ENCODE measurements around the gene NOTCH1. TPM values are rescaled to one million over a fixed set of nuclear protein-coding genes. Genes with fewer than 3 reads are reported as not detected.

Gene NOTCH1
- total and polyA plus RNA-seq, 2 of the 8 experiments (the other 6 are each of a cell fraction or from before 2014, with no cell fraction given) = 6.9 to 55.6 TPM

GRCh38 chr9:136534366-136534765 is 11.5 kb downstream of the NOTCH1 start:
- POLR2A ChIA-PET (ENCODE audit: partially characterized antibody) = no interaction called here
- TF ChIP-seq TEAD4 (IDR thresholded peaks at IDR 0.05; ENCODE audit: low read depth, low read length) (no peak), TAF1 (IDR thresholded peaks at IDR 0.05; ENCODE audit: low read depth, low read length) (no peak), FOSL1 (IDR thresholded peaks at IDR 0.05; ENCODE audit: insufficient read depth, low read depth, low read length) (no peak), ATF3 (IDR thresholded peaks at IDR 0.05; ENCODE audit: insufficient read depth, low read depth, low read length) (no peak), SP1 (IDR thresholded peaks at IDR 0.05; ENCODE audit: low read depth, low read length) (no peak), SIX5 (IDR thresholded peaks at IDR 0.05; ENCODE audit: low read depth, low read length) (no peak), SIN3A (conservative IDR thresholded peaks at IDR 0.05 in 1 of 2, IDR thresholded peaks at IDR 0.05 in 1 of 2; ENCODE audit: low read depth in 1 of 2, low read length in 2 of 2) (no peak), CEBPB (IDR thresholded peaks at IDR 0.05; ENCODE audit: low read depth, low read length) (no peak), JUND (IDR thresholded peaks at IDR 0.05; ENCODE audit: low read length) (no peak), GTF2F1 (IDR thresholded peaks at IDR 0.05; ENCODE audit: borderline replicate concordance, low read depth, low read length) (no peak), SAP30 (IDR thresholded peaks at IDR 0.05; ENCODE audit: insufficient read depth, insufficient replicate concordance, low read length) (no peak), POU5F1 (IDR thresholded peaks at IDR 0.05; ENCODE audit: low read depth, low read length) (no peak), CREB1 (IDR thresholded peaks at IDR 0.05) (no peak), TBP (IDR thresholded peaks at IDR 0.05; ENCODE audit: low read depth, low read length) (no peak), CHD1 (IDR thresholded peaks at IDR 0.05; ENCODE audit: low read depth, low read length) (no peak)

More at GRCh38 chr9:136534366-136534765, 11.5 kb downstream of the NOTCH1 start:
- H3K36me3 ChIP-seq (ENCODE audit: control insufficient read depth in 2 of 4, insufficient read depth in 4 of 4, low read length in 3 of 4) = peaks cover 0 to 8% (median 1%) of the 10 kb centered on the region in 4 experiments; a peak in 3 of 8 replicates
- H4K91ac ChIP-seq (replicated peaks; ENCODE audit: insufficient read length, low read length) = no peak overlapping the region
- no peak overlapping the region for H3K14ac ChIP-seq (ENCODE audit: insufficient read length)
- FAIRE-seq = no peak
- no peak overlapping the region for H3K4me3 ChIP-seq (ENCODE audit: extremely low read depth in 1 of 4, insufficient read depth in 2 of 4, low read depth in 3 of 4, low read length in 4 of 4)
- H3K4me2 ChIP-seq (ENCODE audit: insufficient read depth in 1 of 2, low read depth in 2 of 2, low read length in 2 of 2) = no peak overlapping the region
- H3K9ac ChIP-seq (replicated peaks in 1 of 4; ENCODE audit: extremely low read depth in 1 of 4, low read depth in 3 of 4, low read length in 3 of 4) = no peak overlapping the region
- H3K27me3 ChIP-seq (replicated peaks in 1 of 4; ENCODE audit: control insufficient read depth in 3 of 4, extremely low read depth in 1 of 4, insufficient read depth in 3 of 4, low read length in 3 of 4) = no peaks in the 10 kb centered on the region
- H3K27ac ChIP-seq (ENCODE audit: low read depth, low read length) = no peak overlapping the region
- no peak overlapping the region for H2AK5ac ChIP-seq (ENCODE audit: low read depth, low read length)
- H2AFZ ChIP-seq (ENCODE audit: low read length) = no peak overlapping the region
- no peak overlapping the region for H3K4ac ChIP-seq (replicated peaks; ENCODE audit: insufficient read length, low read depth, low read length)
- H3K9me3 ChIP-seq (ENCODE audit: insufficient read depth in 2 of 2, low read depth in 1 of 2, low read length in 1 of 2) = no peaks in the 10 kb centered on the region
- peaks cover 27 to 43% of the 10 kb centered on the region in 2 experiments for H4K20me1 ChIP-seq (replicated peaks in 1 of 2; ENCODE audit: control insufficient read depth in 1 of 2, insufficient read depth in 2 of 2, low read length in 2 of 2)
- H3K4me1 ChIP-seq (replicated peaks in 1 of 4; ENCODE audit: control insufficient read depth in 3 of 4, insufficient read depth in 4 of 4, low read length in 3 of 4) = peaks cover 0 to 13% (median 8%) of the 10 kb centered on the region in 4 experiments; a peak in 4 of 7 replicates
- no peak overlapping the region for H3K18ac ChIP-seq (ENCODE audit: extremely low read depth, low read length)
- no peak overlapping the region for H4K5ac ChIP-seq (ENCODE audit: insufficient read length, low read depth, low read length)
- no peak overlapping the region for H2BK5ac ChIP-seq (ENCODE audit: low read depth, low read length)
- no peak overlapping the region for H2BK15ac ChIP-seq (ENCODE audit: low read length)
- no peak for DNase-seq (ENCODE audit: low read depth in 1 of 2, low spot score in 2 of 2)
- no peak overlapping the region for H4K8ac ChIP-seq (ENCODE audit: extremely low read depth, insufficient read depth, low read length)
- no peak overlapping the region for H2BK120ac ChIP-seq (replicated peaks; ENCODE audit: low read depth, low read length)
- no peak overlapping the region for H3K23ac ChIP-seq (ENCODE audit: insufficient read length)
- H3K56ac ChIP-seq (replicated peaks; ENCODE audit: insufficient read length, low read depth, low read length) = no peak overlapping the region
- no peaks in the 10 kb centered on the region for H3K23me2 ChIP-seq (ENCODE audit: low read depth, low read length)
- 93% methylated on average over 18 of the region's 18 CpGs; no CpG with 5 or more reads in 1 of the 2 experiments for WGBS, 2 experiments (ENCODE audit: extremely low coverage in 1 of 2, insufficient coverage in 1 of 2, insufficient read length in 1 of 2, insufficient replicate concordance in 2 of 2, low coverage in 1 of 2, low lambda C conversion rate in 2 of 2, missing lambda C conversion rate in 1 of 2)
- no peak overlapping the region for H2BK20ac ChIP-seq (ENCODE audit: low read length)
- H3K79me2 ChIP-seq (ENCODE audit: control insufficient read depth in 1 of 2, insufficient read depth in 2 of 2, low read length in 2 of 2) = peaks cover 0 to 79% of the 10 kb centered on the region in 2 experiments; a peak in 2 of 4 replicates
- no peak overlapping the region for H2BK12ac ChIP-seq (ENCODE audit: low read depth, low read length)
- CTCF ChIA-PET (ENCODE audit: partially characterized antibody) = interaction anchor here (1.7 to 6.0 kb wide), 5 partner anchors 8 to 110 kb away, joined by 4 to 37 read pairs (median 6); no protein-coding TSS in a partner anchor
- peaks cover 20% of the 10 kb centered on the region for H3K79me1 ChIP-seq (ENCODE audit: low read depth, low read length)
